Nephron (organoid): ENCODE data around the gene IFIT5.

Experiments
- H3K27ac Mint-ChIP-seq, 3 experiments: 2 replicates each; pipeline ENCODE4 v1.8.0; 2020; ENCODE audit warnings: mixed read lengths in 3 of 3, mild to moderate bottlenecking in 2 of 3, moderate library complexity in 1 of 3
- H3K27me3 Mint-ChIP-seq: 2 replicates; pipeline ENCODE4 v1.8.0; 2021; ENCODE audit warnings: low read depth, mild to moderate bottlenecking, moderate library complexity, mixed read lengths
- H3K36me3 Mint-ChIP-seq: 2 replicates; pipeline ENCODE4 v1.8.0; 2020; ENCODE audit warnings: low read depth, mixed read lengths
- H3K4me1 Mint-ChIP-seq: 2 replicates; pipeline ENCODE4 v1.8.0; 2020; ENCODE audit warnings: mixed read lengths
- H3K4me3 Mint-ChIP-seq, 3 experiments: 2 replicates each; pipeline ENCODE4 v1.8.0; 2020; ENCODE audit warnings: mild to moderate bottlenecking in 3 of 3, mixed read lengths in 3 of 3, moderate library complexity in 2 of 3
- H3K9me3 Mint-ChIP-seq: 2 replicates; pipeline ENCODE4 v1.8.0; 2020; ENCODE audit warnings: mixed read lengths
- CTCF ChIP-seq, 3 experiments: fragments of 200-600 bp; sonication (generic); IDR thresholded peaks; one replicate each; pipeline ENCODE4 v1.5.0; 2021; ENCODE audit warnings: antibody characterized with exemption in 3 of 3; ENCODE audit not compliant: unreplicated experiment in 3 of 3

Gene IFIT5

GRCh38 chr10:89468191-89468965 lies 54.0 kb downstream of the IFIT5 start:
- H3K27me3 Mint-ChIP-seq, result no peaks in the 10 kb centered on the region
- peak overlapping the region in 1 of 3 experiments; percentile 22 for H3K27ac Mint-ChIP-seq
- H3K4me3 Mint-ChIP-seq, result no peak overlapping the region
- peaks cover 5% of the 10 kb centered on the region for H3K4me1 Mint-ChIP-seq
- TF ChIP-seq CTCF (IDR thresholded peaks at IDR 0.05; ENCODE audit: unreplicated experiment in 3 of 3), result no peak
- H3K9me3 Mint-ChIP-seq, result no peaks in the 10 kb centered on the region
- no peaks in the 10 kb centered on the region for H3K36me3 Mint-ChIP-seq

DNA sequence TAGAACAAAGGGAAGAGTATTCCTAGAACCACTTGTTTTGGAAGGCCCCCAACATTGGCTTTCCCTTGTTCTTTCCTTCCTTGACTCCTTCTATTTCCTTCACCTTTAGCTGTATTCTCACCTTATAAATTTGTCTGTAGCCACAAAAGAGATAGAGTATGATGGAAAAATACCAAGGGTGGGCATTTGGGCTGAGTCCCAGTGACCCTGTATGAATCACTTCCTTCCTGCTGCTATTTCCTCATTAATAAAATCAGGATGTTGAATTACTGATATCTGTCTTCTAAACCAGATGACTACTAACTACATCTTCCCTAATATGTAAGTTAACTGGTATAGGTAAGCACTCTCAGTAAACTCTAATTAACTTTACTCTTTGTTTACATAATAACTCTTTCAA lies 55.1 kb downstream of the IFIT5 start:
- Mint-ChIP-seq H3K36me3 (no peaks in the 10 kb centered on the region), H3K27ac (no peak overlapping the region), H3K9me3 (no peaks in the 10 kb centered on the region), H3K4me1 (peaks cover 5% of the 10 kb centered on the region), H3K27me3 (no peaks in the 10 kb centered on the region), H3K4me3 (no peak overlapping the region)
- no peak for TF ChIP-seq CTCF (IDR thresholded peaks at IDR 0.05; ENCODE audit: unreplicated experiment in 3 of 3)
